NCI-H1436 treated with DMSO at 0.1 percent for 48 hours (cell line): ENCODE results near the gene CLCN1.

Experiments
- DNase-seq: peaks from one replicate; lab custom pipeline; 2025; lab: John Stamatoyannopoulos, UW

The CLCN1 gene

DNA sequence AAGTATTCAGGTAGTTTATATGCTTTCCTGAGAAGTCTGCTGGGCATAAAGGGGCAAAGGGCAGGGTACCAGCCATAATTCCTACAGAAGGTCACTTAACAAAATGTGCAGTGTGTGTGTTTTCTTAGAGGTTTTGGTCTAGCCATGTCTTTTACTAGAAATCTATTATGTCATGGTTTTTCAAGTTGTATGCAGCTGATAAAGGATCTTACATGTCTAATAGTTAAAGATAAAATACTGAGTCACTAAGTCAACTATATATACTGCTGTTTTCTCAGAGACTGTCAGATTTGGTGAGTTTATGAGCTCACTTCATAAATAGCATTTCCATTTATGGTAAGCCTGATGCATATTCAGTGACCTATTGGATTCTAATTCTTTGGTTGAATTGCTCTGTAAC lies 20.0 kb upstream of the CLCN1 start:
- DNase-seq: no peak

DNA sequence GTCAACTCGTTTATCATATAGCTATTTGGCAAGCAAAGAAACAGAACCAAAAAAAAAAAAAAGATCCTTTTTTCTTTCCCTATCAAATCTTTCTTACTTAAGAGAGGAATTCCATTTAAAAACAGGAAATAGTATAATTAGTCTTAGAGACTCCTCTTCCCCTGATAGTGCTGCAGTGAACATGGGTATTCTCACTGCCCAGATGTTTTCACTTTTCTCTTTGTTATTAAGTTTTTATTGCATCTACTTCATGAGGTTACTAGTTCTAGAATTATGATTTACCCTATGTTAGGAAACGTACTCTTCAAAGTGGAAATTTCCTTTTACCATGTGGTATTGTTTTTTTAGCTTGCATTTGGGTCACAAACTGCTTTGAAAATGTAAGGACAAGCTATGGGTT lies 19.2 kb upstream of the CLCN1 start:
- no peak for DNase-seq

DNA sequence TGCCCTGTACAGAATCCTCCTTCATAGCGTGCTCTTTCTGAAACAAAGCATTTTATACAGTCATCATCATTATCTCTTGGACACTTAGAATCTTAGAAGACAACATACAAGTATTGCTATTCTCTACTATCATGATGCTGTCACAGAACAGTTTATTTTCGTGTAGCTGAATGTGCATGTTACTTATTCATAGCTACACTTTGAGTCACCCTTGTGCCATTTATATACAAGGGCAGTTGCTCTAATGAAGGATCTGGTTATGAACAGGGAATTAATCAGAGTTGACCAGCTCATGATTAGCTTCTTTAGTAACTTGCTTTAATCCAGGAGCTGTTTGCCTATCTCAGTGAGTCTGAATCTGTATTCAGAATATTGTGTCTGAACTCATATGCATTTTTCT lies 16.6 kb upstream of the CLCN1 start:
- DNase-seq: no peak

DNA sequence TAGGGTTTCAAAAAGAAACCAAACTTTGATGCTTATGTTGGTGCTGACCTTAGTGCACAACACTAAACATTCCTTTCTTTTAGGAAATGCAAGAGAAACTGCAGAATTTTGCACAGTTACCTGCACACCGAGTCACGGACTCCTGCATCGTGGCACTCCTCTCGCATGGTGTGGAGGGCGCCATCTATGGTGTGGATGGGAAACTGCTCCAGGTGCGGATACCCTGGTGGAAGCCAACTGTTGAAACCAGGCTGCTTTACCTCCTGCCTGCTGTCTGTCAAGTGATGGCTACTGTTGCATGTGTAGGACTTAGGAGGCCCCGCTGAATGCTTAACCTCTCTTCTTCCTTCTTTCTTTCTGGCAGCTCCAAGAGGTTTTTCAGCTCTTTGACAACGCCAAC lies 16.1 kb upstream of the CLCN1 start:
- DNase-seq: no peak

GRCh38 chr7:143300959-143301935 lies 14.7 kb upstream of the CLCN1 start:
- no peak for DNase-seq

- no peak for DNase-seq
Observed at GRCh38 chr7:143303733-143304132, 12.2 kb upstream of the CLCN1 start.

GRCh38 chr7:143304938-143305337 lies 11.0 kb upstream of the CLCN1 start:
- no peak for DNase-seq

DNA sequence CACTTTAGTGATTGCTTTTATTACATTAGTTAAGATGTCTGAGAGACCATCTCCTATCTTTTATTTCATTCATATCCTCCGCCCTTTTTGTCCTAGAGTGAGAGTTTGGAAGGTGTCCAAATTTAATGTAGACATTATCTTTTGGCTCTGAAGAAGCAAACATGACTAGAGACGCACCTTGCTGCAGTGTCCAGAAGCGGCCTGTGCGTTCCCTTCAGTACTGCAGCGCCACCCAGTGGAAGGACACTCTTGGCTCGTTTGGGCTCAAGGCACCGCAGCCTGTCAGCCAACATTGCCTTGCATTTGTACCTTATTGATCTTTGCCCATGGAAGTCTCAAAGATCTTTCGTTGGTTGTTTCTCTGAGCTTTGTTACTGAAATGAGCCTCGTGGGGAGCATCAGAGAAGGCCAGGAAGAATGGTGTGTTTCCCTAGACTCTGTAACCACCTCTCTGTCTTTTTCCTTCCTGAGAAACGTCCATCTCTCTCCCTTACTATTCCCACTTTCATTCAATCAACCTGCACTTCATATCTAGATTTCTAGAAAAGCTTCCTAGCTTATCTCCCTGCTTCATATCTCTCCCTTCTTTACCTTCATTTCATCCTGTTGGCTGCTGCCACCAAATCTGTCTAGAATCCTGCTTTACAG lies 10.4 kb upstream of the CLCN1 start:
- no peak for DNase-seq

DNA sequence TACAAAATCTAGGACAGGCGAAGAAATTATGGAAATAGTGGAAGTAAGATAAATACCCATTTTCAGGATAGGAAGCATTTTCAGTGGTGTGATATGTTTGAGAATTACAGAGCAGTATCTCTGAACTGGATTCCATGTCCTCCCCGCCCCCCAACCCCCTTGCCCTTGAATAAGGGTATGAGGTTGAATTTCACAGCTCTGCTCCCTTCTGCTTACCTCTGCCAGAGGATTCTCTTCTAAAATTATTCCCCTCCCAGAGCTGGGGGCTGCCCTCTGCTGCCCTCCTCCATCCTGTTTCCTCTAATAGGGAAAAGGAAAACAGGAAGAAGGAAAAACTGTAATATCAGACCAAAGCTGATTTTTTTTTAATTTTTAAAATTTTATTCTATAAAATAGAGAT lies 7.3 kb upstream of the CLCN1 start:
- DNase-seq: no peak

DNA sequence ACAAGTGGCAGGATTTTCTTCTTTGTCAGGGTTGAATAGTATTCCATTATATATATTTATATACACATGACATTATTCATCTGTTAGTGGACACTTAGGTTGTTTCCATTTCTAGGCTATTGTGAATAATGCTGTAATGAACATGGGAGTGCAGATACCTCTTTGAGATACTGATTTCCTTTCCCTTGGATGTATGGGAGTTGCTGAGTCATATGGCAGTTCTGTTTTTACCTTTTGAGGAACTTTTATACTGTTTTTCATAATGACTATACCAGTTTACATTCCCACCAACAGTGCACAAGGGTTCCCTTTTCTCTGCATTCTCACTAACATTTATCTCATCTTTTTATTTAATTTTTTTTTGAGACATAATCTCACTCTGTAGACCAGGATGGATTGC lies 1.8 kb upstream of the CLCN1 start:
- DNase-seq: no peak

DNA sequence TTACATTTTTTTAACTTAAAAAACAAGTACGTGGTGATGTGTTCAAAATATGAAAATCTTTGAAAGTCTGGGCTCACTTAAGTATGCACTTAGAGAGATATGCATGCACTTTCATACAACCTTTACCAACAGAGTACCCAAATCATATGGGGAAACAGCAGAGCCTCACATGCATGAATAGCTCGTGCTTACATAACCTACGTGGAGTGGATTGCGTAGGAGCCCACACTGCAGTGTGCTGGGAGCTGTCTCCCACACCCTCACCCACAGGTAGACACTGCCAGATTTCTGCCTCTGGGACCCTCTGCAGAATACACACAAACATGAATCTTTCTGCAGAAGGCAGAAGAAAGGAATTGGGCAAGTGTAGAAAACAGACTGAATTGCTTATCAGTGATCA lies 581 bp downstream of the CLCN1 start:
- no peak for DNase-seq

- no peak for DNase-seq
Observed at GRCh38 chr7:143318661-143319060, 2.8 kb downstream of the CLCN1 start.

DNA sequence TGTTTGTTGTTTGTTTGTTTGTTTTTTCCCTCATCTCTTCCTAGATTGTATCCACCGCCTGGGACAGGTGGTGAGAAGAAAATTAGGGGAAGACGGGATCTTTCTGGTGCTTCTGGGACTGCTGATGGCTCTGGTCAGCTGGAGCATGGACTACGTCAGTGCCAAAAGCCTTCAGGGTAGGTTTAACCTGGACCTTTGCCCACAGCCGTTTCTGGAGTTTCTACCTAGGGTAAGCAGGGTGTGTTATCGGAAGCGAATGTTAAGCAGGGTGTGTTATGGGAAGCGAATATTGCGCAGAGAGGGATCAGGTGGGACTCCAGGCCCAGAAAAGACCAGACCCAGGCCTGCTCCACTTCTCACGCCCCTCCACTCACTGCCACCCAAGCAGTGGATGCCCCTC lies 4.7 kb downstream of the CLCN1 start:
- DNase-seq: no peak

- DNase-seq: no peak
Observed at GRCh38 chr7:143321242-143321641, 5.3 kb downstream of the CLCN1 start.

DNA sequence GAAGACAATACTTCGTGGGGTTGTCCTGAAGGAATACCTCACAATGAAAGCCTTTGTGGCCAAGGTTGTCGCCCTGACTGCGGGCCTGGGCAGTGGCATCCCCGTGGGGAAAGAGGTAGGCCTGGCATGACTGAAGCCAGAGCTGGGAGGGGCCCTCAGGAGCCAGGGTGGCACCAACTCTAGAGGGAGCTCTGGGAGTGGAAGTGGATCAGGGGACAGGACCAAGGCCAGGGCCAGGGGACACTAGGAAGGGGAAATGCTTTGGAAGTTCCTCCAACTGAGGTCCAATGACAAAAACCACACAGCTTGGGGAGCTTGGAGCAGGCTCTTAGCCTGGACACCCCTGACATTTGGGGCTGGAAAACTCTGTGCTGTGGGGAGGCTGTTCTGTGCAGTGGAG lies 5.8 kb downstream of the CLCN1 start:
- no peak for DNase-seq

GRCh38 chr7:143322760-143323633 lies 7.1 kb downstream of the CLCN1 start:
- DNase-seq: no peak

DNA sequence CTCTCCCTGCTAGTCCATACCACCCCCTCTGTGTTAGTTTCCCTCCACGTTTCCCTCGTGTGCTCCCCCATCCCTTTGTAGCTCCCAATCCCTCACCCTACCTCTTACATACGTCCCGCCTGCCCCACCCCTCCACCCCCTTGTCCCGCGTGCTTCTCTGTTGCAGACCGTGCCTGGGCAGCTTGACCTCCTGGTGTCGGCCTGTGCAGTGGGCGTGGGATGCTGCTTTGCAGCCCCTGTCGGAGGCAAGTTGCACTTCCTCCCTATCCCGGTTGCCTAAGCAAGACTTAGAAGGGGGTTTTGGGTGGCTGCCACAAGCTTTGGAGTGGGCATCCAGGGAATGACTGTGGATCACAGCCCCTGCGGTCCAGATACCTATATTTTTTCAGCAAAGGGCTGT lies 7.7 kb downstream of the CLCN1 start:
- DNase-seq: no peak

- DNase-seq: no peak
Observed at GRCh38 chr7:143325240-143325639, 9.3 kb downstream of the CLCN1 start.

DNA sequence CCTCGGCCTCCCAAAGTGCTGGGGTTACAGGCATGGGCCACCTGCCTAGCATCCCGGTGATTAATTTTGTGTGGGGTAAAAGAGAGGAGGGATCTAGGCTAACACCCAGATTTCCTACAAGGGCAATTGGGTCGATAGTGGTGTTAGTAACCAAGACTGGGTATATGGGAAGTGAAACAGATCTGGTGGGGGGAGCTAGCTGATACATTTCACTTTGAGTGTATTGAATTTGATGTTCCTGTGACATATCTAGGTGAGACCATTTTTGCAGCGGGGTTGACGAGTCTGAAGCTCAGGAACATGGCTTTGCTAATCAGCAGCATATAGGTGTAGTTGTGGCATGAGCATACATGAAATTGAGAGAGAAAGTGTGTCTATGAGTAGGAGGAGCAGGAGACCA lies 12.0 kb downstream of the CLCN1 start:
- no peak for DNase-seq

- no peak for DNase-seq
Observed at GRCh38 chr7:143329471-143330170, 13.7 kb downstream of the CLCN1 start.

GRCh38 chr7:143331179-143331801 lies 15.4 kb downstream of the CLCN1 start:
- no peak for DNase-seq
